ENCODE measurements around the gene MRPL55.

MRPL55 gene

GRCh38 chr1:228150461-228151179 lies 41.5 kb upstream of the MRPL55 start:
- Mint-ChIP-seq H3K4me3 (no peak overlapping the region), H3K36me3 (ENCODE audit: low read depth) (no peaks in the 10 kb centered on the region), H3K27me3 (no peaks in the 10 kb centered on the region), H3K4me1 (ENCODE audit: low read depth) (peaks cover 12% of the 10 kb centered on the region), H3K27ac (no peak overlapping the region), H3K9me3 (no peaks in the 10 kb centered on the region)

- peaks cover 7% of the 10 kb centered on the region for H3K4me1 Mint-ChIP-seq (ENCODE audit: low read depth)
- no peak overlapping the region for H3K27ac Mint-ChIP-seq
- H3K4me3 Mint-ChIP-seq: no peak overlapping the region
- H3K36me3 Mint-ChIP-seq (ENCODE audit: low read depth): no peaks in the 10 kb centered on the region
- H3K9me3 Mint-ChIP-seq: no peaks in the 10 kb centered on the region
- H3K27me3 Mint-ChIP-seq: no peaks in the 10 kb centered on the region
These were observed 41.0 kb upstream of the MRPL55 start for GRCh38 chr1:228150120-228150460.

GRCh38 chr1:228149406-228150119 lies 40.5 kb upstream of the MRPL55 start, which contains the start of gene GJC2:
TSS of gene GJC2 (plus strand) at chr1:228149930. CDS start at chr1:228157759, 7,829 bp downstream.
- Mint-ChIP-seq H3K27ac (no peak within 1 kb of the TSS), H3K9me3 (no peaks in the 10 kb centered on the region), H3K4me3 (no peak within 1 kb of the TSS), H3K4me1 (ENCODE audit: low read depth) (peaks cover 2% of the 10 kb centered on the region), H3K36me3 (ENCODE audit: low read depth) (no peaks in the 10 kb centered on the region), H3K27me3 (no peaks in the 10 kb centered on the region)

DNA sequence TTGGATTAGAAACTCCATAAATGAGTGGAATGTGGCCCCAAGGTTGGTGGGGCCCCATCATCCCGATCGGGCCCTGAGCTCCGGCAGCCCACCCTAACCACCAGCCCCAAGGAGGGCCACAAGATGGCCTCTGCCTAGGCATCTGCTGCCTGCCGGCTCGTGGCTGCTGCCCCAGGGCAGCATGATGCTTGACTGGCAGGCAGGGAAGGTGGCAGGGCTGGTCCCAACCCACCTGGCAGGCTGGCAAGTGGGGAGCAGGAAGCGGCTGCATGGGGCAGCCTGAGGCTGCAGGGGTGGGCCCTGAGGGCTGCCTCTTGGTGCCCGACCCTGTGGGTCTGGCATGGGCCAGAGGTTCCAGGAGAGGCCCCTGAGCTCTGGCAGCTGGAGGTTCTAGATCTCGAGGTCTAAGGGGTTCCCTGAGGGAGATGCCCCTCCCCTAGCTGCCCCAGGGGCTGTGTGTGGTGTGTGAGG lies 39.9 kb upstream of the MRPL55 start:
- H3K27me3 Mint-ChIP-seq: no peaks in the 10 kb centered on the region
- H3K4me3 Mint-ChIP-seq: no peak overlapping the region
- no peaks in the 10 kb centered on the region for H3K9me3 Mint-ChIP-seq
- no peak overlapping the region for H3K27ac Mint-ChIP-seq
- H3K36me3 Mint-ChIP-seq (ENCODE audit: low read depth): no peaks in the 10 kb centered on the region
- H3K4me1 Mint-ChIP-seq (ENCODE audit: low read depth): peaks cover 3% of the 10 kb centered on the region

- no peak overlapping the region for H3K4me3 Mint-ChIP-seq
These were observed 39.2 kb upstream of the MRPL55 start for GRCh38 chr1:228148196-228148861.

GRCh38 chr1:228147768-228148167 lies 38.7 kb upstream of the MRPL55 start:
- no peak overlapping the region for H3K4me3 Mint-ChIP-seq
- peaks cover 8% of the 10 kb centered on the region for H3K36me3 Mint-ChIP-seq (ENCODE audit: low read depth)
- H3K4me1 Mint-ChIP-seq (ENCODE audit: low read depth): peaks cover 15% of the 10 kb centered on the region
- H3K9me3 Mint-ChIP-seq: no peaks in the 10 kb centered on the region
- H3K27me3 Mint-ChIP-seq: no peaks in the 10 kb centered on the region
- no peak overlapping the region for H3K27ac Mint-ChIP-seq

More at GRCh38 chr1:228148196-228148861, 39.2 kb upstream of the MRPL55 start:
- Mint-ChIP-seq H3K27me3 (no peaks in the 10 kb centered on the region), H3K27ac (no peak overlapping the region), H3K4me1 (ENCODE audit: low read depth) (peaks cover 10% of the 10 kb centered on the region), H3K36me3 (ENCODE audit: low read depth) (peaks cover 2% of the 10 kb centered on the region), H3K9me3 (no peaks in the 10 kb centered on the region)

GRCh38 chr1:228147151-228147693 lies 38.1 kb upstream of the MRPL55 start:
- Mint-ChIP-seq H3K4me1 (ENCODE audit: low read depth) (peaks cover 21% of the 10 kb centered on the region), H3K4me3 (no peak overlapping the region), H3K27ac (no peak overlapping the region), H3K9me3 (no peaks in the 10 kb centered on the region), H3K36me3 (ENCODE audit: low read depth) (peaks cover 10% of the 10 kb centered on the region), H3K27me3 (no peaks in the 10 kb centered on the region)

- H3K36me3 Mint-ChIP-seq (ENCODE audit: low read depth): peaks cover 11% of the 10 kb centered on the region
- H3K9me3 Mint-ChIP-seq: no peaks in the 10 kb centered on the region
- no peak overlapping the region for H3K27ac Mint-ChIP-seq
- H3K27me3 Mint-ChIP-seq: no peaks in the 10 kb centered on the region
- H3K4me3 Mint-ChIP-seq: no peak overlapping the region
- H3K4me1 Mint-ChIP-seq (ENCODE audit: low read depth): peaks cover 25% of the 10 kb centered on the region
These were observed 37.5 kb upstream of the MRPL55 start for GRCh38 chr1:228146417-228147150.

- H3K27ac Mint-ChIP-seq: no peak overlapping the region
- no peaks in the 10 kb centered on the region for H3K9me3 Mint-ChIP-seq
- H3K36me3 Mint-ChIP-seq (ENCODE audit: low read depth): peaks cover 14% of the 10 kb centered on the region
- no peaks in the 10 kb centered on the region for H3K27me3 Mint-ChIP-seq
- no peak overlapping the region for H3K4me3 Mint-ChIP-seq
- peaks cover 29% of the 10 kb centered on the region for H3K4me1 Mint-ChIP-seq (ENCODE audit: low read depth)
These were observed 36.6 kb upstream of the MRPL55 start for GRCh38 chr1:228145463-228146416.

GRCh38 chr1:228144993-228145343 lies 35.9 kb upstream of the MRPL55 start:
- H3K27ac Mint-ChIP-seq: no peak overlapping the region
- H3K9me3 Mint-ChIP-seq: no peaks in the 10 kb centered on the region
- peaks cover 14% of the 10 kb centered on the region for H3K36me3 Mint-ChIP-seq (ENCODE audit: low read depth)
- peaks cover 29% of the 10 kb centered on the region for H3K4me1 Mint-ChIP-seq (ENCODE audit: low read depth)
- H3K4me3 Mint-ChIP-seq: no peak overlapping the region
- H3K27me3 Mint-ChIP-seq: no peaks in the 10 kb centered on the region

GRCh38 chr1:228144193-228144992 lies 35.3 kb upstream of the MRPL55 start:
- no peaks in the 10 kb centered on the region for H3K27me3 Mint-ChIP-seq
- H3K9me3 Mint-ChIP-seq: no peaks in the 10 kb centered on the region
- H3K4me3 Mint-ChIP-seq: peak overlapping the region; percentile 0
- no peak overlapping the region for H3K27ac Mint-ChIP-seq
- peaks cover 14% of the 10 kb centered on the region for H3K36me3 Mint-ChIP-seq (ENCODE audit: low read depth)
- peaks cover 34% of the 10 kb centered on the region for H3K4me1 Mint-ChIP-seq (ENCODE audit: low read depth)

DNA sequence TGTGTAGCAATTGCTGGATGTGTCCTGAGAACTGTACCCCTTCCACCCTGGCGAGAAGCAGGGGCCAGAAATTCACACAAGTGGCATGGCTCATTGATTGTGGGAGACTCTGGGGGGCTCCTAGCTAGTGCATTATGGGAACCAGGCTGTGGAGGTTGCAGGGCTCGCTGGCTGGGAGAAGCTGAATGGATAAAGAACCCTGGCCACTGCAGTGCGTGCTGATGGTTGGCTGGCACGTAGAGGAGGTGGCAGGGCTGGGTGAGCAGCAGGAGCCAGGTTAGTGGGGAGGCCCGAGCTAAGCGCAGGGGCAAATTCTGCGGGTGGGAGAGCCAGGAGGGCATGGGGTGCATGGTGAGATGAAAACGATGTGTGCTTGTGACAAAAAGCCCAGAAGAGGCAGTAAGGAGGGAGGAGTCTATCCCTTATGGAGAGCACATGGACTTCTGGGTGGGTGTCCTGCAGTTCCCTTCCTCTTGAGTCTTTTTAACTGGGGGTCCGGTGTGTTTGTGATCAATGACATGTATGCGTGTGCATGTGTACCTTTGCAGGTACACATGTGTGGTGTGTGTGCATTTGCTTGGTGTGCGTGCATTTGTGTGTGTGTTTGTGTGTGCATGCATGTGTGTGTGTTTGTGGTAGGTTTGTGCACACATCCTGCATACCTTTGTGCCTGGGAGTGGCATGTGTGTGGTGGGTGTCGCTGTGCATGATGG lies 34.5 kb upstream of the MRPL55 start:
- peaks cover 34% of the 10 kb centered on the region for H3K4me1 Mint-ChIP-seq (ENCODE audit: low read depth)
- H3K27ac Mint-ChIP-seq: peak overlapping the region; percentile 74
- peaks cover 14% of the 10 kb centered on the region for H3K36me3 Mint-ChIP-seq (ENCODE audit: low read depth)
- H3K9me3 Mint-ChIP-seq: no peaks in the 10 kb centered on the region
- H3K27me3 Mint-ChIP-seq: no peaks in the 10 kb centered on the region
- H3K4me3 Mint-ChIP-seq: peak overlapping the region; percentile 99

Measured in stimulated activated naive CD8-positive, alpha-beta T cell treated with anti-CD3 and anti-CD28 coated beads, Interleukin-15, Interleukin-2, amounts not matched to agents 100 ng/mL and 50 ng/mL, for 24 hours (primary cell).